H1 (cell line): ENCODE data around the gene ME3. TPM values are rescaled to one million over a fixed set of nuclear protein-coding genes. Genes with fewer than 3 reads are reported as not detected.
"Not testable (repeated sequence)": the region's sequence is repeated elsewhere in the genome, so short reads cannot be mapped to it uniquely, and the experiment has no call there.

ENCODE experiments used
- CTCF ChIA-PET: fragments of 300-600 bp; sonication (Branson Sonifier 250); formaldehyde crosslinking; loops from one replicate; lab custom pipeline; 2021; ENCODE audit not compliant: partially characterized antibody; lab: Charles Lee
- POLR2A ChIA-PET: fragments of 300-600 bp; sonication (Branson Sonifier 250); formaldehyde crosslinking; loops from one replicate; lab custom pipeline; 2021; ENCODE audit warnings: inconsistent platforms; ENCODE audit not compliant: partially characterized antibody; lab: Charles Lee
- DNase-seq, 2 experiments: peaks; one replicate each; pipeline versions ENCODE4 v3.0.0 to v3.0.0-alpha.2; 2010 to 2022; ENCODE audit warnings: low spot score in 2 of 2, low read depth in 1 of 2, mixed read lengths in 1 of 2
- FAIRE-seq: peaks from 2 replicates; lab custom pipeline; 2011; peaks lifted over from hg19 to GRCh38; lab: Jason Lieb, UNC
- H2AFZ ChIP-seq: 2 replicates; pipeline ENCODE4 v1.8.1; 2012; ENCODE audit warnings: low read length, inconsistent platforms
- H2AK5ac ChIP-seq: 2 replicates; pipeline ENCODE4 v1.6.1; 2013; ENCODE audit warnings: low read depth, low read length
- H2BK120ac ChIP-seq: replicated peaks from 2 replicates; pipeline ENCODE3; 2013; ENCODE audit warnings: low read depth, low read length, inconsistent platforms
- H2BK12ac ChIP-seq: 2 replicates; pipeline ENCODE4 v1.6.1; 2013; ENCODE audit warnings: low read depth, low read length
- H2BK15ac ChIP-seq: 2 replicates; pipeline ENCODE4 v1.6.1; 2013; ENCODE audit warnings: low read length
- H2BK20ac ChIP-seq: 2 replicates; pipeline ENCODE4 v1.6.1; 2013; ENCODE audit warnings: low read length
- H2BK5ac ChIP-seq: 2 replicates; pipeline ENCODE4 v1.6.1; 2013; ENCODE audit warnings: low read depth, low read length
- H3K14ac ChIP-seq: 2 replicates; pipeline ENCODE4 v1.6.1; 2013; ENCODE audit warnings: inconsistent platforms; ENCODE audit not compliant: insufficient read length
- H3K18ac ChIP-seq: 2 replicates; pipeline ENCODE4 v1.6.1; 2013; ENCODE audit warnings: low read length; ENCODE audit errors: extremely low read depth
- H3K23ac ChIP-seq: 2 replicates; pipeline ENCODE4 v1.6.1; 2013; ENCODE audit warnings: inconsistent platforms; ENCODE audit not compliant: insufficient read length
- H3K23me2 ChIP-seq: 2 replicates; pipeline ENCODE4 v1.6.1; 2013; ENCODE audit warnings: low read depth, low read length
- H3K27ac ChIP-seq: 2 replicates; pipeline ENCODE4 v1.6.1; 2011; ENCODE audit warnings: low read depth, low read length, inconsistent platforms
- H3K27me3 ChIP-seq, 4 experiments: replicated peaks in 1 of 4; 1 replicate in 1 of 4; 2 replicates in 3 of 4; pipeline versions ENCODE4 v1.6.1 to v1.8.1; 2011 to 2013; ENCODE audit warnings: low read length in 3 of 4, mild to moderate bottlenecking in 3 of 4, inconsistent platforms in 2 of 4, mixed read lengths in 2 of 4, moderate library complexity in 1 of 4; ENCODE audit not compliant: control insufficient read depth in 3 of 4, insufficient read depth in 3 of 4; ENCODE audit errors: extremely low read depth in 1 of 4
- H3K36me3 ChIP-seq, 4 experiments: 2 replicates each; pipeline versions ENCODE4 v1.6.1 to v1.8.1; 2011 to 2013; ENCODE audit warnings: mild to moderate bottlenecking in 4 of 4, low read length in 3 of 4, moderate library complexity in 2 of 4, control low read depth in 1 of 4, inconsistent platforms in 1 of 4; ENCODE audit not compliant: insufficient read depth in 4 of 4, control insufficient read depth in 2 of 4
- H3K4ac ChIP-seq: replicated peaks from 2 replicates; pipeline ENCODE3; 2013; ENCODE audit warnings: low read length, low read depth, mixed read lengths, inconsistent platforms; ENCODE audit not compliant: insufficient read length
- H3K4me1 ChIP-seq, 4 experiments: replicated peaks in 1 of 4; 1 replicate in 1 of 4; 2 replicates in 3 of 4; pipeline versions ENCODE4 v1.6.1 to v1.8.1; 2011 to 2013; ENCODE audit warnings: low read length in 3 of 4, inconsistent platforms in 2 of 4, mixed read lengths in 1 of 4; ENCODE audit not compliant: insufficient read depth in 4 of 4, control insufficient read depth in 3 of 4
- H3K4me2 ChIP-seq, 2 experiments: 2 replicates each; pipeline versions ENCODE4 v1.6.1 to v1.8.1; 2011 to 2013; ENCODE audit warnings: low read depth in 2 of 2, low read length in 2 of 2, control low read depth in 1 of 2, inconsistent platforms in 1 of 2, mild to moderate bottlenecking in 1 of 2; ENCODE audit not compliant: insufficient read depth in 1 of 2
- H3K4me3 ChIP-seq, 4 experiments: fragments of 200-600, 300-600 bp in 1 of 4; sonication (generic), shearing (Covaris generic), sonication (Bioruptor Twin) in 1 of 4; 2 replicates each; pipeline versions ENCODE4 v1.5.1 to v1.8.1; 2011 to 2016; ENCODE audit warnings: low read length in 4 of 4, low read depth in 3 of 4, control low read depth in 2 of 4, inconsistent platforms in 2 of 4, mild to moderate bottlenecking in 2 of 4, mixed read lengths in 1 of 4, moderate library complexity in 1 of 4; ENCODE audit not compliant: insufficient read depth in 2 of 4; ENCODE audit errors: extremely low read depth in 1 of 4
- H3K56ac ChIP-seq: replicated peaks from 2 replicates; pipeline ENCODE3; 2013; ENCODE audit warnings: low read depth, mild to moderate bottlenecking, mixed read lengths, low read length, inconsistent platforms; ENCODE audit not compliant: insufficient read length
- H3K79me1 ChIP-seq: 2 replicates; pipeline ENCODE4 v1.6.1; 2013; ENCODE audit warnings: low read depth, low read length, control low read depth
- H3K79me2 ChIP-seq, 2 experiments: 2 replicates each; pipeline versions ENCODE4 v1.6.1 to v1.8.1; 2012 to 2013; ENCODE audit warnings: low read length in 2 of 2, mild to moderate bottlenecking in 2 of 2, inconsistent platforms in 1 of 2; ENCODE audit not compliant: insufficient read depth in 2 of 2, control insufficient read depth in 1 of 2
- H3K9ac ChIP-seq, 4 experiments: replicated peaks in 1 of 4; 1 replicate in 1 of 4; 2 replicates in 3 of 4; pipeline versions ENCODE4 v1.6.1 to v1.8.1; 2011 to 2013; ENCODE audit warnings: low read depth in 3 of 4, low read length in 3 of 4, control low read depth in 2 of 4, mild to moderate bottlenecking in 2 of 4, moderate library complexity in 2 of 4, inconsistent platforms in 1 of 4; ENCODE audit errors: extremely low read depth in 1 of 4
- H3K9me3 ChIP-seq, 2 experiments: 2 replicates each; pipeline versions ENCODE4 v1.6.1 to v1.8.1; 2012 to 2013; ENCODE audit warnings: mild to moderate bottlenecking in 2 of 2, moderate library complexity in 2 of 2, control low read depth in 1 of 2, inconsistent platforms in 1 of 2, low read depth in 1 of 2, low read length in 1 of 2, mixed read lengths in 1 of 2; ENCODE audit not compliant: insufficient read depth in 2 of 2
- H4K20me1 ChIP-seq, 2 experiments: replicated peaks in 1 of 2; 2 replicates each; pipeline versions ENCODE3 to v1.8.1; 2011 to 2013; ENCODE audit warnings: inconsistent platforms in 2 of 2, low read length in 2 of 2, mild to moderate bottlenecking in 1 of 2; ENCODE audit not compliant: insufficient read depth in 2 of 2, control insufficient read depth in 1 of 2
- H4K5ac ChIP-seq: 2 replicates; pipeline ENCODE4 v1.6.1; 2013; ENCODE audit warnings: low read length, low read depth, mixed read lengths, inconsistent platforms; ENCODE audit not compliant: insufficient read length
- H4K8ac ChIP-seq: 2 replicates; pipeline ENCODE4 v1.8.0; 2013; ENCODE audit warnings: mild to moderate bottlenecking, moderate library complexity, low read length, inconsistent platforms; ENCODE audit not compliant: insufficient read depth; ENCODE audit errors: extremely low read depth
- H4K91ac ChIP-seq: replicated peaks from 2 replicates; pipeline ENCODE3; 2013; ENCODE audit warnings: low read length, mixed read lengths, inconsistent platforms; ENCODE audit not compliant: insufficient read length
- GABPA ChIP-seq: IDR thresholded peaks from 2 replicates; pipeline ENCODE4 v1.6.1; 2011; ENCODE audit warnings: mild to moderate bottlenecking, low read length, moderate library complexity, borderline replicate concordance; ENCODE audit not compliant: insufficient read depth
- WGBS, 2 experiments: shearing (Covaris generic) in 1 of 2; methylation state at CpG; one replicate each; pipeline versions ENCODE4 v1.1.6 to v1.1.7; 2013 to 2015; ENCODE audit warnings: low lambda C conversion rate in 2 of 2, mixed read lengths in 2 of 2, inconsistent platforms in 1 of 2, low coverage in 1 of 2, missing lambda C conversion rate in 1 of 2; ENCODE audit not compliant: insufficient replicate concordance in 2 of 2, insufficient coverage in 1 of 2, insufficient read length in 1 of 2; ENCODE audit errors: extremely low coverage in 1 of 2, missing lambda C conversion rate in 1 of 2; 5-methylcytosine and 5-hydroxymethylcytosine counted together
- polyA plus RNA-seq, 7 experiments: library from polyadenylated mRNA; depleted of rRNA in 3 of 7; stranded (reverse) in 5 of 7; unstranded in 2 of 7; fragments of >200 nt in 5 of 7; fragments of 200-250 nt in 2 of 7; gene quantifications; 1 replicate in 5 of 7; 2 replicates in 1 of 7; 4 replicates in 1 of 7; pipeline versions ENCODE4 v1.2.1 to v1.2.3, GENCODE V29; 2011 to 2013; ENCODE audit warnings: missing spikeins in 2 of 7, mixed read lengths in 2 of 7
- total RNA-seq: library from RNA; stranded (reverse); fragmentation: NEBNext Ultra II Directional; extraction: Animal tissue kit (Norgen Biotek cat#: 25700); gene quantifications from 2 replicates; pipeline ENCODE4 v1.2.1, GENCODE V29; 2021

The ME3 gene
- total and polyA plus RNA-seq, 2 of the 8 experiments (the other 6 are each of a cell fraction or from before 2014, with no cell fraction given) = 1.5 to 2.8 TPM

GRCh38 chr11:86658534-86658933 is 13.9 kb downstream of the ME3 start (continued):
- no peak for TF ChIP-seq GABPA
- TF ChIP-seq, all 59 proteins: peak for 0

DNA sequence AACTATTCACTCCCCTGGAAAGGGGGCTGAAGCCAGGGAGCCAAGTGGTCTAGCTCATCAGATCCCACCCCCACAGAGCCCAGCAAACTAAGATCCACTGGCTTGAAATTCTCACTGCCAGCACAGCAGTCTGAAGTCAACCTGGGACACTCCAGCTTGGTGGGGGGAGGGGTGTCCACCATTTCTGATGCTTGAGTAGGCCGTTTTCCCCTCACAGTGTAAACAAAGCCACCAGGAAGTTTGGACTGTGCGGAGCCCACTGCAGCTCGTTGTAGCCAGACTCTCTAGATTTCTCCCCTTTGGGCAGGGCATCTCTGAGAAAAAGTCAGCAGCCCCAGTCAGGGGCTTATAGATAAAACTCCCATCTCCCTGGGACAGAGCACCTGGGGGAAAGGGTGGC is 27.2 kb downstream of the ME3 start:
- H2BK20ac ChIP-seq, H3K18ac ChIP-seq, H4K8ac ChIP-seq, H2BK120ac ChIP-seq, H3K4me2 ChIP-seq, H2AFZ ChIP-seq, POLR2A ChIA-PET, H2BK12ac ChIP-seq, H3K79me1 ChIP-seq, H3K9me3 ChIP-seq, DNase-seq, H2BK5ac ChIP-seq, H4K91ac ChIP-seq, H2BK15ac ChIP-seq, H3K4ac ChIP-seq, H3K79me2 ChIP-seq, H3K4me3 ChIP-seq, H3K9ac ChIP-seq, H3K23me2 ChIP-seq, FAIRE-seq, H3K27me3 ChIP-seq, H4K5ac ChIP-seq, H2AK5ac ChIP-seq, H3K4me1 ChIP-seq, H3K23ac ChIP-seq, H4K20me1 ChIP-seq, H3K56ac ChIP-seq, H3K36me3 ChIP-seq, H3K14ac ChIP-seq, H3K27ac ChIP-seq: not testable (repeated sequence)
- CTCF ChIA-PET = interaction anchor here (0.8 to 1.6 kb wide), 3 partner anchors 11 to 188 kb away, joined by 3 read pairs; no protein-coding TSS in a partner anchor
- WGBS, 2 experiments = 62% methylated on average over 3 of the region's 3 CpGs; no CpG with 5 or more reads in 1 of the 2 experiments
